Dendritic cell treated with granulocyte-macrophage colony-stimulating factor and Interleukin-4, amounts not matched to agents 40 ng/mL and 50 ng/mL, for 4 days (primary cell): ENCODE data around the gene KDR.

Experiments used
- H3K27ac Mint-ChIP-seq: one replicate; pipeline ENCODE4 v1.8.0; 2022; ENCODE audit warnings: mild to moderate bottlenecking, mixed read lengths
- H3K27me3 Mint-ChIP-seq: one replicate; pipeline ENCODE4 v1.8.0; 2022; ENCODE audit warnings: mild to moderate bottlenecking, mixed read lengths
- H3K36me3 Mint-ChIP-seq: one replicate; pipeline ENCODE4 v1.8.0; 2022; ENCODE audit warnings: low read depth, mixed read lengths
- H3K4me1 Mint-ChIP-seq: one replicate; pipeline ENCODE4 v1.8.0; 2022; ENCODE audit warnings: low read depth, mixed read lengths
- H3K4me3 Mint-ChIP-seq: one replicate; pipeline ENCODE4 v1.8.0; 2022; ENCODE audit warnings: mild to moderate bottlenecking, moderate library complexity, mixed read lengths
- H3K9me3 Mint-ChIP-seq: one replicate; pipeline ENCODE4 v1.8.0; 2022; ENCODE audit warnings: mixed read lengths
- intact Hi-C: fragments of 100-400 bp; cut with micrococcal nuclease; formaldehyde crosslinking; loops from one replicate; pipeline ENCODE4 v1.15.0; 2022

Gene KDR

DNA sequence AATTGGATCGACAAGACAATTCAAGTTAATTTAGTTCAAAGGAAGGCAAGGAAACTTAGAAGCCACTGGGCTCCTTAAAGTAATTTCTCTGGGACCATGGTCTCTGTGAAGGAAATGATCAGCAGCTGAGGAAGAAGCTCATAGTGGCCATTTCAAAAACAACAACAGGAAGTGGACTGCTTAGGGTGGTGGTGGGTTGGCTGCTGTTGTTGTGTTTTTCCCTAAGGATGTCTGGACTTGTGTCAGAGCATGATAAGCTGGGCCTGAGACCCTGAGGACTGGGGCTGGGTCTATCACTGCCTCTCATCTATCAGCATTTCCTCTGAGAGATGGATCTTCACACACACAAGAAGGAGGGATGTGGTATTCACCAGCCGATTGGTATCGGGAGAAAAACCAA lies 18.3 kb downstream of the KDR start:
- H3K27me3 Mint-ChIP-seq = no peaks in the 10 kb centered on the region
- H3K27ac Mint-ChIP-seq = no peak overlapping the region
- no peaks in the 10 kb centered on the region for H3K9me3 Mint-ChIP-seq
- H3K4me1 Mint-ChIP-seq = peaks cover 5% of the 10 kb centered on the region
- H3K36me3 Mint-ChIP-seq = no peaks in the 10 kb centered on the region
- no peak overlapping the region for H3K4me3 Mint-ChIP-seq
- intact Hi-C loops = no loop called here

DNA sequence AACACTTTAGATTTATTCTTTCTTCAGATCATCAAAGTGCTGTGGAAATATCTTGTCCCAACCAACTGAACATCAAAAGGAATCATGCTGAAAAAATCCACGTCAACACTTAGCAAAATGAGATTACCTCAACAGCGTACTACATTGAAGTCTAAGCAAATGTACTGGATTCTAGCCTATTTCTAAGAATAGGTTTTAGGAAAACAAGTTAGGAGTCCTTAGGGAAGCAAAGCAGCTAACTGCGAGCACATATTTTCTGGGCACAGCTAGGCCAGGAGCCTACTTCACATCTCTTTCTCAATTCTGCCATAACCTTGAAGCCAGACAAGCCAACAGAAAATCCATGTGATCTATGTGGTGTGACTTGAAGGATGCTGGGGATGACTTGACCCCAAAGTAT lies 22.2 kb downstream of the KDR start:
- intact Hi-C loops = no loop called here
- Mint-ChIP-seq H3K36me3 (no peaks in the 10 kb centered on the region), H3K27me3 (no peaks in the 10 kb centered on the region), H3K9me3 (no peaks in the 10 kb centered on the region), H3K4me3 (no peak overlapping the region), H3K4me1 (no peaks in the 10 kb centered on the region), H3K27ac (no peak overlapping the region)

DNA sequence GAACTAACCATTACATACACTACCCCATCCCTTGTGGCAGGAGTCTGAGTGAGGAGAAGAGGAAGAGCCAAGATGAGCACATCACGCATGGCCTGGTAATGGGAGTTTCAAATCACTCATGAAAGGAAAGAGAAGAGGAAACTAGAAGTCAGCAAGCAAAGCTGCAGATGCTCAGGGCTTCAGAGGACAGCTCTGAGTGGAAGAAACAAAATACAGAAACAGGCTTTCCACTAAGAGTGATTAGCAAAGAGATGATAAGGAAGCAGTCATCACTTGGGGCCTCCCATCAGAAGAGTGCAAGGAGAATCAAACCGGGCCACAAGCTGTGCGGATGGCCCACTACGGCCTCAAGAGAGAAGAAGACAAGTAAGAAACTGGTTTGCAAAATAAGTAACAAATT lies 25.6 kb downstream of the KDR start:
- Mint-ChIP-seq H3K27me3 (no peaks in the 10 kb centered on the region), H3K36me3 (no peaks in the 10 kb centered on the region), H3K9me3 (no peaks in the 10 kb centered on the region), H3K27ac (no peak overlapping the region), H3K4me3 (no peak overlapping the region), H3K4me1 (no peaks in the 10 kb centered on the region)
- intact Hi-C loops = no loop called here

DNA sequence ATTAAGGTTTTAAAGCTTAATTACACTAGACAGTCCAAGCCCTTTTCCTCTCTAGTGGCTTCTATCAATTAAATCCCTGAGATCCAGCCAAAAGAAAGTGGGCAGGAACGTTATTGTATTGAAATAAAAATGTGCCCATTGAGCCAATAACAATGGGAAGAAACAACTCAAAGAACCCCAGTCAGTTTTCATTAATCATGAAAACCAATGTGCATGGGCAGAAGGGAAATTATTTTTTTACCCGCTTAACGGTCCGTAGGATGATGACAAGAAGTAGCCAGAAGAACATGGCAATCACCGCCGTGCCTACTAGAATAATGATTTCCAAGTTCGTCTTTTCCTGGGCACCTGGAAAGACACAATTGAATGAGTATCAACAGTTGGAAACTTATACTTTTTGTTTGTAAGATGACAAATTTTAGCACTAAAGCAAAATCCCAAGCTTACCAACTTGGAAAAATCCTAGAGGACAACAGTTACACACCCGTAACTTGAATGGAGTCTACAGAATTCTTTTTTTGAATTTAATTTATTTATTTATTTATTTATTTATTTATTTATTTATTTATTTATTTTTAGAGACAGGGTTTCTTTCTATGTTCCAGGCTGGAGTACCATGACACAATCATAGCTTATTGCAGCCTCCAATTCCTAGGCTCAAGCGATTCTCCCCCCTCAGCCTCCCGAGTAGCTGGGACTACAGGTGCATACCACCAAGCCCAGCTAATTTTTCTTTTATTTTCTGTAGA lies 26.8 kb downstream of the KDR start:
- H3K27me3 Mint-ChIP-seq = no peaks in the 10 kb centered on the region
- H3K27ac Mint-ChIP-seq = no peak overlapping the region
- no peaks in the 10 kb centered on the region for H3K9me3 Mint-ChIP-seq
- no peaks in the 10 kb centered on the region for H3K36me3 Mint-ChIP-seq
- no peaks in the 10 kb centered on the region for H3K4me1 Mint-ChIP-seq
- H3K4me3 Mint-ChIP-seq = no peak overlapping the region
- intact Hi-C loops = no loop called here

DNA sequence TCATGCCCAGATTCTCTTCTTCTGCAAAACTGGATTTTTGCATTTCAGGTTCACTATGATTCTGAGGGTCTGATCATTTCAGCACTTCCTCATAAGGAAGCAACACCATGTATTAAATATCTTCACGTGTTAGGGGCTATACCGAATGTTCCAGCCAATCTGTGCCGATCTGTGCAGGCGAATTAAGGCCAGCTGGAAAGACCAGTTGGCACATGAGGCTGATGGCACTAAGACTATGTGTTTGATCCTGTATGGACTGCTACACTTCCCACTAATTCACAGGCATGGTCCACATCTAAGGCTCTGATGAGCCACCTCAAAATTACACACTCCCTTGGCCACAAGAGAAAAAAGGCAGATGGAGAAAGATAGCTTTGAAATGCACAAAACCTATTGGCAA lies 28.8 kb downstream of the KDR start:
- intact Hi-C loops = no loop called here

DNA sequence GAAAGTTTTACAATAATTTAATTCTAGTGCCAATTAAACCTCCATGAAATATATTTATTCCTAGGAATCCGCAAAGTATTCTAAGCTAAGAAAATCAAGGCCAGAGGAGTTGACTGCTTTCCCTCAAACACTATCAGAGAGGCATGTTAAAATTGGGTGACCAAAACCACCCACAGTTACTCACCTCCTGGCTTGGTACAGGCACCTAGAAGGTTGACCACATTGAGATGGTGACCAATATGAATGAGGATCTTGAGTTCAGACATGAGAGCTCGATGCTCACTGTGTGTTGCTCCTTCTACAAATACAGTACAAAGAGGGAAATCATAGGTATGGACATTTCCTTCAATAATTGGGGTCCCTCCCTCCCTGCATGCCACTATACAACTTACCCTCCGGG lies 29.4 kb downstream of the KDR start:
- no peak overlapping the region for H3K4me3 Mint-ChIP-seq
- H3K9me3 Mint-ChIP-seq = no peaks in the 10 kb centered on the region
- H3K27ac Mint-ChIP-seq = no peak overlapping the region
- intact Hi-C loops = no loop called here
- no peaks in the 10 kb centered on the region for H3K27me3 Mint-ChIP-seq
- H3K36me3 Mint-ChIP-seq = no peaks in the 10 kb centered on the region
- no peaks in the 10 kb centered on the region for H3K4me1 Mint-ChIP-seq

More for the DNA sequence above, 28.8 kb downstream of the KDR start:
- H3K27me3 Mint-ChIP-seq = no peaks in the 10 kb centered on the region
- no peaks in the 10 kb centered on the region for H3K4me1 Mint-ChIP-seq
- H3K4me3 Mint-ChIP-seq = no peak overlapping the region
- no peaks in the 10 kb centered on the region for H3K9me3 Mint-ChIP-seq
- H3K36me3 Mint-ChIP-seq = no peaks in the 10 kb centered on the region
- H3K27ac Mint-ChIP-seq = no peak overlapping the region

DNA sequence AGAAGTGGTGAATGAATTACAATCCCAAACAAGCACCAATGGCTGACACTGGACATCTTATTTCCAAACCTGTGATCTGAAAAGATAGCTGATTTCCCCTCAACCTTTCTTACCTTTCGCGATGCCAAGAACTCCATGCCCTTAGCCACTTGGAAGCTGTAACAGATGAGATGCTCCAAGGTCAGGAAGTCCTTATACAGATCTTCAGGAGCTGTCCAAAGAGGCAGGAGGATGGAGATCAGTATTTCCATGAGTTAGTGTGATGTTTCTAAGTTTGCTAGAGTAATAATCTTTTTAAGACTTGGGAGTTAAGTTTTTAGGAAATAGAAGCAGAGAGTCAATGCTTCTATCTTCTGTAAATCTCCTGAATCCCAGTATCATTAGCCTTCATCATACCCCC lies 32.9 kb downstream of the KDR start:
- Mint-ChIP-seq H3K4me1 (no peaks in the 10 kb centered on the region), H3K9me3 (no peaks in the 10 kb centered on the region), H3K27ac (no peak overlapping the region), H3K36me3 (no peaks in the 10 kb centered on the region), H3K4me3 (no peak overlapping the region), H3K27me3 (no peaks in the 10 kb centered on the region)
- intact Hi-C loops = no loop called here

DNA sequence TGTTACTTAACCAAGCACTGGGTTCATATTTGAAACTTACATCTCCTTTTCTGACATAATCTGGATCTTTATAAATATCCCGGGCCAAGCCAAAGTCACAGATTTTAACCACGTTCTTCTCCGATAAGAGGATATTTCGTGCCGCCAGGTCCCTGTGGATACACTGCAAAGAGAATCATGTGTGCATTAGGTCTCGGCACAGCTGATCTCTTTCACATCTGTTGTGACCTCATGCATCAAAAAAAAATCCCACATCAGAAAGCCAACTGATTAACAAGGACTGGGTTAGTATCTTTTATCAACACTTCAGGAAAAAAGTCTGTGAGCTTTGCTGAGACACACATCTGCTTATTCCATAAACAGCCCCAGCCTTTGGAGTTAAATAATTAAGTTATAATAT lies 35.5 kb downstream of the KDR start:
- intact Hi-C loops = no loop called here
- Mint-ChIP-seq H3K27me3 (no peaks in the 10 kb centered on the region), H3K4me1 (no peaks in the 10 kb centered on the region), H3K36me3 (no peaks in the 10 kb centered on the region), H3K9me3 (no peaks in the 10 kb centered on the region), H3K27ac (no peak overlapping the region), H3K4me3 (no peak overlapping the region)

DNA sequence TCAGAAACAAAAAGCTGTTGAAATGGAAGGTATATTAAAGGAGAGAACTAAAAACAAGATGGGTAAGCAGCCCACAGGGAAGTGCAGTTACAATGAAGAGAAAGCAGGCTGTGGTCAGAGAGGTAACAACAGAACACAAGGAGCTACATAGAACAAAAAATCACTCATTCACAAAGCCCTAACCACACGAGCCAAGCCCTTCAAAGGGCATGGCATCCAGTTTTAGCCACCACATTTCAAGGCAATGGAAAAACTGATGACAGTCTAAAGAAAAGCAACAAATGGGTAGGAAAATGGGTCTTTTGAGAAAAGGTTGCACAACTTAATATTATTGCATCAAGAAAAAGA lies 37.5 kb downstream of the KDR start:
- no peaks in the 10 kb centered on the region for H3K36me3 Mint-ChIP-seq
- H3K27me3 Mint-ChIP-seq = no peaks in the 10 kb centered on the region
- H3K27ac Mint-ChIP-seq = no peak overlapping the region
- H3K4me3 Mint-ChIP-seq = no peak overlapping the region
- no peaks in the 10 kb centered on the region for H3K4me1 Mint-ChIP-seq
- intact Hi-C loops = no loop called here
- no peaks in the 10 kb centered on the region for H3K9me3 Mint-ChIP-seq

DNA sequence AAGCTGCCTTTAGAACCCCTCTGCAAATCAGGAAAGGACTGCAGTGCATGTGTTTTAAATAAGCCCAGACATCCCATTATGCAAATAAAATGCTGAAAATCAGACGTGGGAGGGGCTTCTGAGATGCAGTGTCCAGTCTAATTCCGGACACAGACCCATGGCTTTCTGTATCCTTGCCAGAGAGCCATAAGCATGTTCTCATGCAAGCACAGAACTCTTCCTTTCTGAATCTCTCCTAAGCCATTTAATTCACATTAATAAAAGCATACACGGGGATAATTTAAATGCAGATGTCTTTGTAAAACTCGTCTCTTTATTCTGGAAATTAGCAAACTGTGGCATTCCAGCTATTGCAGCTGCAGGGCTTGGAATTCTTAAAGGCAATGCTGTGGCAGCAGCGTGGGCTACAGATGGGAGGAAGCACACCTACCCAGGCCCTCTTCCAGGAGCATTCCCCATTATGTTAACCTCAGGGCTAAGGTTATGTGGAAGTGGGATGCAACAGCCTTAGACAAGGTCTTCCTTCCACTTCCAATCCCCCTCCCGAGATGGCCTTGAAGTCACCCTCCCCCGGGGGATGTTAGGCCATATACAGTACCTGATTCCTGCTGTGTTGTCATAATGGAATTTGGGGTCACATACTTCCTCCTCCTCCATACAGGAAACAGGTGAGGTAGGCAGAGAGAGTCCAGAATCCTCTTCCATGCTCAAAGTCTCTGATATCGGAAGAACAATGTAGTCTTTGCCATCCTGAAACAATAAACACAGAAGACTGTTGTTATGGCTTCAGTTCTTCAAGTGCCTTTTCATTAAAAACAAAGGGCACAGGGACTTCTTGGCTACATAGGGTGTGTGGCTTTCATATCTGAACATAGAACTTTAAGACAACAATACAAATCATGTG lies 38.1 kb downstream of the KDR start:
- intact Hi-C loops = no loop called here
- Mint-ChIP-seq H3K36me3 (no peaks in the 10 kb centered on the region), H3K4me3 (no peak overlapping the region), H3K4me1 (no peaks in the 10 kb centered on the region), H3K27me3 (no peaks in the 10 kb centered on the region), H3K9me3 (no peaks in the 10 kb centered on the region), H3K27ac (no peak overlapping the region)

DNA sequence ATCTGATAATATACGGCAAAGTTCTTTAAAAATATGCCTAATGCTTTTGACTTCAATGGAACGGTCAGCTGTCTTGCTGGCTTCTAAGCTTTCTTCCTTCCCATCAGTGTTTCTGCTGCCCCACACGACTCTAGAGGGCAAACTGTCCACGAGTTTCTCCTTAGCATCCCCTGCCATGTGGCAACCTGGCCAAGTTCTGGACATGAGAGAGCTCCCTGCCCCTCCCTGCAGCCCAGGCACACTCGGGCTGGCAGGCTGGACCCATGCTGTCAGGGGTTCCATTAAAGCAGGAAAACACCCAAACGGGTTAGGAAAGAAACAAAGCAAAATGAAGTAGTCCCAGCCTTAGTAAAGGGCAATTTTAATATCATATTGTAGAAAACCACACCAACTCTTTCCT lies 38.8 kb downstream of the KDR start:
- intact Hi-C loops = no loop called here
- Mint-ChIP-seq H3K27me3 (no peaks in the 10 kb centered on the region), H3K27ac (no peak overlapping the region), H3K9me3 (no peaks in the 10 kb centered on the region), H3K4me3 (no peak overlapping the region), H3K36me3 (no peaks in the 10 kb centered on the region), H3K4me1 (no peaks in the 10 kb centered on the region)

DNA sequence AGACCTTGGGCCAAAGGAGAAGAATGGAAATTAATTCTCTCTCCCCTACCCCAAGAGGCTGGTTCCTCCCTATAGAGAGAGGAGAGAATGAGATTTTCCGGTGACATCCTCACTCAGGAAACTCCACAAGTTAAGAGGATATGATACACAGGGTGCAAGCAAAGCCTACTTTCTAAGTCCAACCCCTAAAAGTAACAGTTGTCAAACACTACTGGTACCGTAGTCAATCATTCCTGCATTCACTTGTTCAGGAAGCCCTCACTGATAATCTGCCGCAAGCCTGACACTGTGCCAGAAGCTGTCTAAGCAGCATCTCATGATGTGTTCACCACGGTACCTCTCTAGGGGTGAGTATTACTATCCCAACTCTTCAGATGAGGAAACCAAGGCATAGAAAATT lies 41.7 kb downstream of the KDR start:
- Mint-ChIP-seq H3K9me3 (no peaks in the 10 kb centered on the region), H3K4me3 (no peak overlapping the region), H3K27me3 (no peaks in the 10 kb centered on the region), H3K27ac (no peak overlapping the region), H3K36me3 (no peaks in the 10 kb centered on the region), H3K4me1 (no peaks in the 10 kb centered on the region)
- intact Hi-C loops = no loop called here

DNA sequence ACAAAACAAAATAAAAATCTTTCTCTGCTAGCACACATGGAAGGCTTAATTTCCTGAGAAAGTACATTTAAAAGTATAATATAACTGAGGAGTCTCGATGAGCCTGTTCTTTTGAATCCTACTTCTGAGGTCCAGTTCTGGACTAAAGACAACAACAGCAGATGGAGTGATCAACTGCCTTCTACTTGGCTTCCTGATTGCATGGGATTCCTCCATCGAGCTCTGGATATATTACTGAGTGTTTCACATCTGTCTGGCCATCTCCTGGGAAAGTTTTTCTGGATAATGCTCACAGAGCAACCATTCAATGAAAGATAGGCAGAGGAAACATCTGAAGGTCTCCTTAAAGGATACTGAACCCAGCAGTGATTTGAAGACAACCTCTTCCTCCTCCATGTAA lies 42.6 kb downstream of the KDR start:
- H3K36me3 Mint-ChIP-seq = no peaks in the 10 kb centered on the region
- no peaks in the 10 kb centered on the region for H3K27me3 Mint-ChIP-seq
- H3K4me1 Mint-ChIP-seq = no peaks in the 10 kb centered on the region
- H3K27ac Mint-ChIP-seq = no peak overlapping the region
- no peaks in the 10 kb centered on the region for H3K9me3 Mint-ChIP-seq
- no peak overlapping the region for H3K4me3 Mint-ChIP-seq
- intact Hi-C loops = no loop called here

DNA sequence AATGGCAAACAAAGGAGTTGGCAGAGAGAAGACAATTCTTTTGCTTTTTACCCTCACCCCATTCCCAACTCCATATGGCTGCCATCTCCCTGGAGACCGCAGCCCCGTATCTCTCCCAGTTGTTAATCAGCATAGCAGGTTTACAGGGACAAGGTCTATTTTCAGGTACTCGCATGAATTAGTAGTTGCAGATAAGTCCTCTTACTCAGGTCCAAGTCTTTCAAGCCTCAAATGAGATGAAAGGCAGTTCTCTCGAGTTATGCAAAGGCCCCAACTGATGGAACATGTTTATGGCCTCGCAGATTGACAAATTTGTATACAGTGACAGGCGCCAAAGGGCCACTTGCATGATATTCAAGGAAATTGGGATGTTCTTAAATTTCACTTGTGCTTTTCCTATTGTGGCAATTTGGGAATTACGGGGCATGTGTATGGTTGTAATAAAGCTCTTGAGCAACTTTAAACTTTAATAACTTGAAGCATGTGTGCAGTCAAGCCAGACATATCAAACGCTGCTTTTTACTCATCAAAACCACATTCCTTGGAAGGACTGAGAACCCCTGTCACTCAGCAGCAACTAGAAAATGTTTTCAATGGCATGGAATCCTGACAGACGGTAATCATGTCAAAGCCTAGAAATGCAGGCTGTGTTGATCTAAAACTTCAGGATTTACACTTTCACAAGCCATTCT lies 45.1 kb downstream of the KDR start:
- Mint-ChIP-seq H3K4me3 (no peak overlapping the region), H3K27ac (no peak overlapping the region), H3K27me3 (no peaks in the 10 kb centered on the region), H3K36me3 (no peaks in the 10 kb centered on the region), H3K4me1 (no peaks in the 10 kb centered on the region), H3K9me3 (no peaks in the 10 kb centered on the region)
- intact Hi-C loops = no loop called here
